GM23338 (cell line): ENCODE data around the gene DDX59. TPM values are rescaled to one million over a fixed set of nuclear protein-coding genes. Genes with fewer than 3 reads are reported as not detected.
"Not testable (repeated sequence)": the region's sequence is repeated elsewhere in the genome, so short reads cannot be mapped to it uniquely, and the experiment has no call there.

ENCODE experiments used
- ATAC-seq: fragments of 200-7000 bp; cut with Tn5 transposase; 3 replicates; pipeline ENCODE4 v1.9.1; 2020
- DNase-seq: peaks from one replicate; pipeline ENCODE4 v3.0.0-alpha.2; 2015; ENCODE audit warnings: low spot score
- H2AFZ ChIP-seq: fragments of 200-600 bp; sonication (generic); 2 replicates; pipeline ENCODE4 v1.8.0; 2016; ENCODE audit warnings: antibody characterized with exemption, mild to moderate bottlenecking, moderate library complexity
- H3F3A ChIP-seq: fragments of 200-600 bp; sonication (generic); replicated peaks from 2 replicates; pipeline ENCODE4 v1.8.0; 2017; ENCODE audit warnings: antibody characterized with exemption, mixed run types, low read depth
- H3K27ac ChIP-seq: fragments of 200-600 bp; sonication (generic); 2 replicates; pipeline ENCODE4 v1.6.1; 2016; ENCODE audit warnings: low read depth
- H3K27me3 ChIP-seq: fragments of 200-600 bp; sonication (generic); 2 replicates; pipeline ENCODE4 v1.8.0; 2016; ENCODE audit warnings: mild to moderate bottlenecking, mixed run types, moderate library complexity; ENCODE audit not compliant: insufficient read depth
- H3K36me3 ChIP-seq: fragments of 200-600 bp; sonication (generic); 2 replicates; pipeline ENCODE4 v1.8.0; 2016; ENCODE audit warnings: mild to moderate bottlenecking; ENCODE audit not compliant: insufficient read depth
- H3K4me1 ChIP-seq: fragments of 200-600 bp; sonication (generic); 2 replicates; pipeline ENCODE4 v1.8.0; 2016; ENCODE audit warnings: mild to moderate bottlenecking, moderate library complexity; ENCODE audit not compliant: insufficient read depth
- H3K4me2 ChIP-seq: fragments of 200-600 bp; sonication (generic); 2 replicates; pipeline ENCODE4 v1.7.1; 2017; ENCODE audit warnings: mixed run types
- H3K4me3 ChIP-seq: fragments of 200-600 bp; sonication (generic); 2 replicates; pipeline ENCODE4 v1.6.1; 2016; ENCODE audit warnings: mixed run types
- H3K79me2 ChIP-seq: fragments of 200-600 bp; sonication (generic); replicated peaks from 2 replicates; pipeline ENCODE4 v1.8.0; 2017; ENCODE audit warnings: mild to moderate bottlenecking; ENCODE audit not compliant: insufficient read depth
- H3K9me2 ChIP-seq: fragments of 200-600 bp; sonication (generic); 2 replicates; pipeline ENCODE4 v1.8.0; 2017; ENCODE audit not compliant: insufficient read depth
- H4K20me1 ChIP-seq: fragments of 200-600 bp; sonication (generic); replicated peaks from 2 replicates; pipeline ENCODE4 v1.8.0; 2017; ENCODE audit warnings: mild to moderate bottlenecking; ENCODE audit not compliant: insufficient read depth
- H3K27ac Mint-ChIP-seq: 2 replicates; pipeline ENCODE4 v1.8.0; 2020; ENCODE audit warnings: inconsistent platforms, mild to moderate bottlenecking, moderate library complexity, mixed read lengths
- H3K27me3 Mint-ChIP-seq: 3 replicates; pipeline ENCODE4 v1.8.0; 2022; ENCODE audit warnings: low read depth, mild to moderate bottlenecking, moderate library complexity, mixed read lengths, inconsistent platforms; ENCODE audit not compliant: insufficient read depth, poor library complexity
- H3K36me3 Mint-ChIP-seq: 3 replicates; pipeline ENCODE4 v1.8.0; 2021; ENCODE audit warnings: low read depth, mild to moderate bottlenecking, inconsistent platforms, moderate library complexity, mixed read lengths
- H3K4me1 Mint-ChIP-seq: 3 replicates; pipeline ENCODE4 v1.8.0; 2020; ENCODE audit warnings: mild to moderate bottlenecking, inconsistent platforms, mixed read lengths
- H3K4me3 Mint-ChIP-seq: 3 replicates; pipeline ENCODE4 v1.8.0; 2021; ENCODE audit warnings: moderate library complexity, mild to moderate bottlenecking, inconsistent platforms, mixed read lengths
- H3K9me3 Mint-ChIP-seq: 3 replicates; pipeline ENCODE4 v1.8.0; 2020; ENCODE audit warnings: moderate library complexity, mild to moderate bottlenecking, inconsistent platforms, mixed read lengths
- CREB1 ChIP-seq: fragments of 250-450 bp; sonication (Bioruptor Pico); IDR thresholded peaks from 2 replicates; pipeline ENCODE4 v1.5.0; 2020; ENCODE audit warnings: low read depth, mild to moderate bottlenecking, moderate library complexity
- EZH2phosphoT487 ChIP-seq: fragments of 200-600 bp; sonication (generic); IDR thresholded peaks from one replicate; pipeline ENCODE4 v1.8.1; 2018; ENCODE audit warnings: antibody characterized with exemption; ENCODE audit not compliant: unreplicated experiment
- NANOG ChIP-seq: IDR thresholded peaks from 2 replicates; pipeline ENCODE4 v1.6.1; 2016; ENCODE audit warnings: antibody characterized with exemption, borderline replicate concordance
- POLR2AphosphoS5 ChIP-seq: IDR thresholded peaks from 2 replicates; pipeline ENCODE4 v1.6.1; 2016; ENCODE audit warnings: antibody characterized with exemption, low read depth
- STAT1 ChIP-seq: IDR thresholded peaks from one replicate; pipeline ENCODE4 v1.6.1; 2016; ENCODE audit warnings: antibody characterized with exemption; ENCODE audit not compliant: unreplicated experiment
- ZNF114 ChIP-seq: fragments of 250-450 bp; sonication (Bioruptor Pico); IDR thresholded peaks from 2 replicates; pipeline ENCODE4 v1.5.0; 2020; ENCODE audit warnings: mild to moderate bottlenecking, moderate library complexity
- ZNF331 ChIP-seq: fragments of 250-450 bp; sonication (Bioruptor Pico); IDR thresholded peaks from 2 replicates; pipeline ENCODE4 v1.5.0; 2020; ENCODE audit warnings: low read depth, mild to moderate bottlenecking, moderate library complexity
- polyA plus RNA-seq: library from polyadenylated mRNA; unstranded; fragments of >200 nt; fragmentation: Nextera tagmentation; extraction: Ambion mirVana; gene quantifications from 2 replicates; pipeline ENCODE4 v1.2.1, GENCODE V29; 2016
- total RNA-seq: library from RNA; depleted of rRNA; stranded (reverse); fragments of >200 nt; shearing (Covaris generic); gene quantifications from 2 replicates; pipeline ENCODE4 v1.2.3, GENCODE V29; 2014
- TF ChIP-seq, protein P1 (sequence below): fragments of 250-450 bp; sonication (Bioruptor Pico); IDR thresholded peaks from 2 replicates; pipeline ENCODE4 v1.5.0; 2020; ENCODE audit warnings: mild to moderate bottlenecking, moderate library complexity

Gene DDX59
- total and polyA plus RNA-seq, 2 experiments from 2014 or later = 14.7 to 15.7 TPM

GRCh38 chr1:200631375-200631774, 38.3 kb downstream of the DDX59 start:
- H3K4me3 ChIP-seq = no peak overlapping the region
- no peak for TF ChIP-seq CREB1 (CRISPR knock-in tag)
- no peak for TF ChIP-seq ZNF331 (CRISPR knock-in tag)
- no peak for TF ChIP-seq EZH2phosphoT487
- no peak for TF ChIP-seq NANOG
- no peak for TF ChIP-seq STAT1
- TF ChIP-seq ZNF114 (CRISPR knock-in tag) = no peak
- no peak for ATAC-seq
- Mint-ChIP-seq H3K36me3 (no peaks in the 10 kb centered on the region), H3K4me3 (no peak overlapping the region), H3K27me3 (peaks cover under 1% of the 10 kb centered on the region), H3K27ac (no peak overlapping the region), H3K9me3 (no peaks in the 10 kb centered on the region; the same call in 2 of the 3 replicates), H3K4me1 (peaks cover 14% of the 10 kb centered on the region)
- H3K27ac ChIP-seq = no peak overlapping the region
- H2AFZ ChIP-seq = no peak overlapping the region
- no peaks in the 10 kb centered on the region; the same call in 1 of the 2 replicates for H3K4me1 ChIP-seq
- no peak for DNase-seq
- H3K4me2 ChIP-seq = no peak overlapping the region
- no peaks in the 10 kb centered on the region for H4K20me1 ChIP-seq
- H3K9me2 ChIP-seq = no peaks in the 10 kb centered on the region
- H3K27me3 ChIP-seq = no peaks in the 10 kb centered on the region
- no peaks in the 10 kb centered on the region for H3K36me3 ChIP-seq
- H3K79me2 ChIP-seq = no peaks in the 10 kb centered on the region
- no peaks in the 10 kb centered on the region for H3F3A ChIP-seq

GRCh38 chr1:200630515-200630899, 39.2 kb downstream of the DDX59 start:
- H3K4me1 Mint-ChIP-seq = peaks cover 15% of the 10 kb centered on the region
- not testable (repeated sequence) for ATAC-seq, H3K4me2 ChIP-seq, H3K4me3 ChIP-seq, H3K79me2 ChIP-seq, H3K36me3 ChIP-seq, H3K4me3 Mint-ChIP-seq, H3K9me3 Mint-ChIP-seq, H3K27ac ChIP-seq, H3K27ac Mint-ChIP-seq, H3K36me3 Mint-ChIP-seq, H3K9me2 ChIP-seq, H3K27me3 ChIP-seq, H3F3A ChIP-seq, H3K27me3 Mint-ChIP-seq, H3K4me1 ChIP-seq, DNase-seq, H4K20me1 ChIP-seq
- peak overlapping the region; percentile 66; the same call in 1 of the 2 replicates for H2AFZ ChIP-seq

- Histone ChIP-seq H3K79me2 (no peaks in the 10 kb centered on the region), H3K9me2 (no peaks in the 10 kb centered on the region), H3K4me3 (no peak overlapping the region), H3K4me1 (no peaks in the 10 kb centered on the region; the same call in 1 of the 2 replicates), H3K27me3 (no peaks in the 10 kb centered on the region), H3F3A (no peaks in the 10 kb centered on the region), H3K36me3 (no peaks in the 10 kb centered on the region), H2AFZ (peak overlapping the region; percentile 66), H3K27ac (no peak overlapping the region), H3K4me2 (no peak overlapping the region), H4K20me1 (no peaks in the 10 kb centered on the region)
- ATAC-seq (no peak), DNase-seq (peak; percentile 30)
- Mint-ChIP-seq H3K4me1 (peaks cover 19% of the 10 kb centered on the region), H3K4me3 (no peak overlapping the region), H3K36me3 (no peaks in the 10 kb centered on the region), H3K9me3 (no peaks in the 10 kb centered on the region; the same call in 2 of the 3 replicates), H3K27ac (no peak overlapping the region), H3K27me3 (peaks cover 2% of the 10 kb centered on the region)
- TF ChIP-seq STAT1 (no peak), POLR2AphosphoS5 (no peak), CREB1 (CRISPR knock-in tag) (no peak), ZNF331 (CRISPR knock-in tag) (no peak)
- TF ChIP-seq, protein P1, sequence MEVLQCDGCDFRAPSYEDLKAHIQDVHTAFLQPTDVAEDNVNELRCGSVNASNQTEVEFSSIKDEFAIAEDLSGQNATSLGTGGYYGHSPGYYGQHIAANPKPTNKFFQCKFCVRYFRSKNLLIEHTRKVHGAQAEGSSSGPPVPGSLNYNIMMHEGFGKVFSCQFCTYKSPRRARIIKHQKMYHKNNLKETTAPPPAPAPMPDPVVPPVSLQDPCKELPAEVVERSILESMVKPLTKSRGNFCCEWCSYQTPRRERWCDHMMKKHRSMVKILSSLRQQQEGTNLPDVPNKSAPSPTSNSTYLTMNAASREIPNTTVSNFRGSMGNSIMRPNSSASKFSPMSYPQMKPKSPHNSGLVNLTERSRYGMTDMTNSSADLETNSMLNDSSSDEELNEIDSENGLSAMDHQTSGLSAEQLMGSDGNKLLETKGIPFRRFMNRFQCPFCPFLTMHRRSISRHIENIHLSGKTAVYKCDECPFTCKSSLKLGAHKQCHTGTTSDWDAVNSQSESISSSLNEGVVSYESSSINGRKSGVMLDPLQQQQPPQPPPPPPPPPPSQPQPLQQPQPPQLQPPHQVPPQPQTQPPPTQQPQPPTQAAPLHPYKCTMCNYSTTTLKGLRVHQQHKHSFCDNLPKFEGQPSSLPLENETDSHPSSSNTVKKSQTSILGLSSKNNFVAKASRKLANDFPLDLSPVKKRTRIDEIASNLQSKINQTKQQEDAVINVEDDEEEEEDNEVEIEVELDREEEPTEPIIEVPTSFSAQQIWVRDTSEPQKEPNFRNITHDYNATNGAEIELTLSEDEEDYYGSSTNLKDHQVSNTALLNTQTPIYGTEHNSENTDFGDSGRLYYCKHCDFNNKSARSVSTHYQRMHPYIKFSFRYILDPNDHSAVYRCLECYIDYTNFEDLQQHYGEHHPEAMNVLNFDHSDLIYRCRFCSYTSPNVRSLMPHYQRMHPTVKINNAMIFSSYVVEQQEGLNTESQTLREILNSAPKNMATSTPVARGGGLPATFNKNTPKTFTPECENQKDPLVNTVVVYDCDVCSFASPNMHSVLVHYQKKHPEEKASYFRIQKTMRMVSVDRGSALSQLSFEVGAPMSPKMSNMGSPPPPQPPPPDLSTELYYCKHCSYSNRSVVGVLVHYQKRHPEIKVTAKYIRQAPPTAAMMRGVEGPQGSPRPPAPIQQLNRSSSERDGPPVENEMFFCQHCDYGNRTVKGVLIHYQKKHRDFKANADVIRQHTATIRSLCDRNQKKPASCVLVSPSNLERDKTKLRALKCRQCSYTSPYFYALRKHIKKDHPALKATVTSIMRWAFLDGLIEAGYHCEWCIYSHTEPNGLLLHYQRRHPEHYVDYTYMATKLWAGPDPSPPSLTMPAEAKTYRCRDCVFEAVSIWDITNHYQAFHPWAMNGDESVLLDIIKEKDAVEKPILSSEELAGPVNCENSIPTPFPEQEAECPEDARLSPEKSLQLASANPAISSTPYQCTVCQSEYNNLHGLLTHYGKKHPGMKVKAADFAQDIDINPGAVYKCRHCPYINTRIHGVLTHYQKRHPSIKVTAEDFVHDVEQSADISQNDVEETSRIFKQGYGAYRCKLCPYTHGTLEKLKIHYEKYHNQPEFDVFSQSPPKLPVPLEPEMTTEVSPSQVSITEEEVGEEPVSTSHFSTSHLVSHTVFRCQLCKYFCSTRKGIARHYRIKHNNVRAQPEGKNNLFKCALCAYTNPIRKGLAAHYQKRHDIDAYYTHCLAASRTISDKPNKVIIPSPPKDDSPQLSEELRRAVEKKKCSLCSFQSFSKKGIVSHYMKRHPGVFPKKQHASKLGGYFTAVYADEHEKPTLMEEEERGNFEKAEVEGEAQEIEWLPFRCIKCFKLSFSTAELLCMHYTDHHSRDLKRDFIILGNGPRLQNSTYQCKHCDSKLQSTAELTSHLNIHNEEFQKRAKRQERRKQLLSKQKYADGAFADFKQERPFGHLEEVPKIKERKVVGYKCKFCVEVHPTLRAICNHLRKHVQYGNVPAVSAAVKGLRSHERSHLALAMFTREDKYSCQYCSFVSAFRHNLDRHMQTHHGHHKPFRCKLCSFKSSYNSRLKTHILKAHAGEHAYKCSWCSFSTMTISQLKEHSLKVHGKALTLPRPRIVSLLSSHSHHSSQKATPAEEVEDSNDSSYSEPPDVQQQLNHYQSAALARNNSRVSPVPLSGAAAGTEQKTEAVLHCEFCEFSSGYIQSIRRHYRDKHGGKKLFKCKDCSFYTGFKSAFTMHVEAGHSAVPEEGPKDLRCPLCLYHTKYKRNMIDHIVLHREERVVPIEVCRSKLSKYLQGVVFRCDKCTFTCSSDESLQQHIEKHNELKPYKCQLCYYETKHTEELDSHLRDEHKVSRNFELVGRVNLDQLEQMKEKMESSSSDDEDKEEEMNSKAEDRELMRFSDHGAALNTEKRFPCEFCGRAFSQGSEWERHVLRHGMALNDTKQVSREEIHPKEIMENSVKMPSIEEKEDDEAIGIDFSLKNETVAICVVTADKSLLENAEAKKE (CRISPR knock-in tag) = no peak
Observed at GRCh38 chr1:200629876-200630514, 39.7 kb downstream of the DDX59 start.
